B cell (primary cell): ENCODE measurements around the gene CDK5RAP2. TPM values are rescaled to one million over a fixed set of nuclear protein-coding genes. Genes with fewer than 3 reads are reported as not detected.

Experiments used
- ATAC-seq: fragments of 200-7000 bp; cut with Tn5 transposase; one replicate; pipeline ENCODE4 v1.10.0; 2021; ENCODE audit warnings: low read depth, mild to moderate bottlenecking, moderate number of reproducible peaks, moderate library complexity
- CTCF ChIA-PET: fragments of 350-600 bp; sonication (Branson Sonifier 250); formaldehyde crosslinking; loops from one replicate; lab custom pipeline; 2021; ENCODE audit warnings: antibody characterized with exemption, inconsistent platforms; lab: Charles Lee
- POLR2A ChIA-PET: fragments of 350-600 bp; sonication (Branson Sonifier 250); formaldehyde crosslinking; loops from one replicate; lab custom pipeline; 2021; ENCODE audit warnings: antibody characterized with exemption; lab: Charles Lee
- DNase-seq: peaks from one replicate; pipeline ENCODE4 v3.0.0; 2013
- H2AFZ ChIP-seq: 2 replicates; pipeline ENCODE4 v1.6.1; 2012; ENCODE audit warnings: mild to moderate bottlenecking, low read depth, low read length; ENCODE audit not compliant: insufficient read depth, poor library complexity, severe bottlenecking
- H3K27ac ChIP-seq, 2 donors: 1 replicate in 1 of 2; 2 replicates in 1 of 2; pipeline ENCODE4 v1.5.1; 2012 to 2013; ENCODE audit warnings: low read length in 2 of 2, mild to moderate bottlenecking in 2 of 2, moderate library complexity in 1 of 2
- H3K27me3 ChIP-seq, 4 experiments: fragments of 200-600 bp in 1 of 4; sonication (generic) in 1 of 4; replicated peaks in 1 of 4; 1 replicate in 2 of 4; 2 replicates in 2 of 4; pipeline versions ENCODE4 v1.6.1 to v1.7.0; 2013 to 2016; ENCODE audit warnings: low read length in 3 of 4, mild to moderate bottlenecking in 2 of 4, mixed read lengths in 1 of 4, moderate library complexity in 1 of 4; ENCODE audit not compliant: insufficient read depth in 4 of 4, control insufficient read depth in 3 of 4; ENCODE audit errors: control extremely low read depth in 1 of 4
- H3K36me3 ChIP-seq, 2 experiments: replicated peaks in 1 of 2; 1 replicate in 1 of 2; 2 replicates in 1 of 2; pipeline versions ENCODE4 v1.6.1 to v1.7.1; 2013; ENCODE audit warnings: low read length in 1 of 2; ENCODE audit not compliant: insufficient read depth in 2 of 2, control insufficient read depth in 1 of 2; ENCODE audit errors: control extremely low read depth in 1 of 2, extremely low read depth in 1 of 2
- H3K4me1 ChIP-seq, 2 donors: fragments of 200-600 bp in 1 of 2; sonication (generic) in 1 of 2; 1 replicate in 1 of 2; 2 replicates in 1 of 2; pipeline versions ENCODE4 v1.5.1 to v1.6.1; 2013 to 2017; ENCODE audit warnings: low read length in 2 of 2; ENCODE audit not compliant: control insufficient read depth in 2 of 2, insufficient read depth in 2 of 2
- H3K4me2 ChIP-seq: replicated peaks from 2 replicates; pipeline ENCODE3; 2012; ENCODE audit warnings: mild to moderate bottlenecking, low read depth, low read length; ENCODE audit not compliant: poor library complexity, severe bottlenecking
- H3K4me3 ChIP-seq, 5 experiments: fragments of 200-600 bp in 1 of 5; sonication (generic) in 1 of 5; 1 replicate in 3 of 5; 2 replicates in 2 of 5; pipeline versions ENCODE4 v1.5.1 to v1.7.0; 2011 to 2016; ENCODE audit warnings: low read length in 4 of 5, mild to moderate bottlenecking in 4 of 5, low read depth in 2 of 5, control low read depth in 1 of 5, moderate library complexity in 1 of 5; ENCODE audit not compliant: insufficient read depth in 1 of 5; ENCODE audit errors: control extremely low read depth in 1 of 5, extremely low read depth in 1 of 5
- H3K79me2 ChIP-seq: fragments of 200-600 bp; sonication (generic); one replicate; pipeline ENCODE4 v1.6.0; 2016; ENCODE audit warnings: low read length; ENCODE audit not compliant: control insufficient read depth, insufficient read depth
- H3K9ac ChIP-seq: fragments of 200-600 bp; sonication (generic); 2 replicates; pipeline ENCODE4 v1.6.1; 2017; ENCODE audit warnings: mild to moderate bottlenecking, low read length, moderate library complexity
- H3K9me3 ChIP-seq, 3 donors: one replicate each; pipeline versions ENCODE4 v1.6.1 to v1.7.1; 2013; ENCODE audit warnings: low read length in 2 of 3; ENCODE audit not compliant: control insufficient read depth in 2 of 3, insufficient read depth in 1 of 3; ENCODE audit errors: control extremely low read depth in 1 of 3
- H4K20me1 ChIP-seq: 2 replicates; pipeline ENCODE4 v1.6.0; 2012; ENCODE audit warnings: mild to moderate bottlenecking, low read length; ENCODE audit not compliant: insufficient read depth, control insufficient read depth, poor library complexity, severe bottlenecking
- H3K27ac Mint-ChIP-seq: one replicate; pipeline ENCODE4 v1.8.0; 2021; ENCODE audit warnings: mixed read lengths
- H3K27me3 Mint-ChIP-seq: one replicate; pipeline ENCODE4 v1.8.0; 2021; ENCODE audit warnings: mixed read lengths
- H3K4me1 Mint-ChIP-seq: one replicate; pipeline ENCODE4 v1.8.0; 2021; ENCODE audit warnings: mixed read lengths
- H3K4me3 Mint-ChIP-seq: one replicate; pipeline ENCODE4 v1.8.0; 2021; ENCODE audit warnings: mixed read lengths
- H3K9me3 Mint-ChIP-seq: one replicate; pipeline ENCODE4 v1.8.0; 2022; ENCODE audit warnings: mixed read lengths; ENCODE audit not compliant: insufficient read depth
- CTCF ChIP-seq: fragments of 200-600 bp; IDR thresholded peaks from one replicate; pipeline ENCODE4 v1.8.0; 2022; ENCODE audit warnings: antibody characterized with exemption, mild to moderate bottlenecking
- EZH2 ChIP-seq: IDR thresholded peaks from 2 replicates; pipeline ENCODE4 v1.6.1; 2012; ENCODE audit warnings: borderline replicate concordance, low read depth, mild to moderate bottlenecking, moderate library complexity, low read length; ENCODE audit not compliant: insufficient read depth, poor library complexity, severe bottlenecking
- WGBS: methylation state at CpG from one replicate; pipeline ENCODE4 v1.1.5; 2013; ENCODE audit warnings: missing lambda C conversion rate; ENCODE audit not compliant: insufficient coverage; 5-methylcytosine and 5-hydroxymethylcytosine counted together
- intact Hi-C: fragments of 100-400 bp; cut with micrococcal nuclease; formaldehyde crosslinking; loops from one replicate; pipeline ENCODE4 v1.10.0; 2022
- polyA plus RNA-seq: library from polyadenylated mRNA; depleted of rRNA; stranded (reverse); fragments of >200 nt; gene quantifications from 2 replicates; pipeline ENCODE4 v1.2.3, GENCODE V29; 2012
- total RNA-seq, 2 donors: library from RNA; stranded (reverse); fragments of 120-200 nt in 1 of 2; gene quantifications; 1 replicate in 1 of 2; 2 replicates in 1 of 2; pipeline versions ENCODE4 v1.2.3 to v1.2.4, GENCODE V29; 2013 to 2022

CDK5RAP2 gene
- total and polyA plus RNA-seq, 2 donors (not counting 1 experiment from before 2014, with no cell fraction given), result 31.3 to 122 TPM

- Histone ChIP-seq H3K4me1 (no peaks in the 10 kb centered on the region), H3K36me3 (peaks cover 3 to 19% of the 10 kb centered on the region in 2 experiments), H3K79me2 (no peaks in the 10 kb centered on the region), H3K9me3 (no peaks in the 10 kb centered on the region), H3K4me3 (no peak overlapping the region), H3K9ac (no peak overlapping the region), H4K20me1 (no peaks in the 10 kb centered on the region), H3K27ac (no peak overlapping the region), H2AFZ (no peak overlapping the region), H3K4me2 (no peak overlapping the region), H3K27me3 (no peaks in the 10 kb centered on the region)
- ChIA-PET POLR2A (no interaction called here), CTCF (no interaction called here)
- no peak for ATAC-seq
- no peak for TF ChIP-seq CTCF
- no peak for TF ChIP-seq EZH2
- WGBS, result 100% methylated on average over 2 of the region's 16 CpGs
- intact Hi-C loops, result no loop called here
- DNase-seq, result no peak
- H3K27ac Mint-ChIP-seq, result no peak overlapping the region
- H3K27me3 Mint-ChIP-seq, result no peaks in the 10 kb centered on the region
- no peak overlapping the region for H3K4me3 Mint-ChIP-seq
- H3K4me1 Mint-ChIP-seq, result no peaks in the 10 kb centered on the region
- H3K9me3 Mint-ChIP-seq, result no peaks in the 10 kb centered on the region
Measured at GRCh38 chr9:120385606-120386389, 194.2 kb downstream of the CDK5RAP2 start.

DNA sequence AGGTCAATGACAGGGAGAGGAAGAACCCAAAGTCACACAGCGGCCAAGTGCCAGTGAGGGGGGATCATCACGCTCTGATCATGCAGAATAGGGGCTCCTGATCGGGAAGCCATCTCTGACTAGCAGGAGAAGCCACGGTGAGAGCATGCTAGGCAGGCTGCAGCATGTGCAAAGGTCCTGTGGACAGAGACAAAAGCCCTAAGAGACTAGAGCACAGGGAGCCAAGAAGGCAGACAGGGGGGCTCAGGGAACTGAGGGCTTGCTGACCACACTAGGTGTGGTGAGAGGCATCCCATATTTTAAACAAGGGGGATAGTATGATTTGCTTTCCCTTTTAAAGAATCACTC lies 195.1 kb downstream of the CDK5RAP2 start:
- Histone ChIP-seq H3K9ac (no peak overlapping the region), H3K9me3 (peaks cover 0 to 6% (median 0%) of the 10 kb centered on the region in 3 donors), H3K36me3 (peaks cover 3 to 17% of the 10 kb centered on the region in 2 experiments), H2AFZ (no peak overlapping the region), H3K4me1 (no peaks in the 10 kb centered on the region), H3K4me2 (no peak overlapping the region), H4K20me1 (no peaks in the 10 kb centered on the region), H3K79me2 (no peaks in the 10 kb centered on the region), H3K27ac (no peak overlapping the region), H3K4me3 (no peak overlapping the region), H3K27me3 (no peaks in the 10 kb centered on the region)
- Mint-ChIP-seq H3K27ac (no peak overlapping the region), H3K4me1 (no peaks in the 10 kb centered on the region), H3K4me3 (no peak overlapping the region), H3K27me3 (no peaks in the 10 kb centered on the region), H3K9me3 (no peaks in the 10 kb centered on the region)
- DNase-seq (no peak), ATAC-seq (no peak)
- no peak for TF ChIP-seq EZH2
- no peak for TF ChIP-seq CTCF
- POLR2A ChIA-PET, result no interaction called here
- intact Hi-C loops, result no loop called here
- CTCF ChIA-PET, result no interaction called here
- 96% methylated on average over 4 of the region's 4 CpGs for WGBS
